HL-60 (cell line): ENCODE measurements around the gene ZNF341.

ENCODE experiments used
- CTCF ChIP-seq: IDR thresholded peaks from one replicate; pipeline ENCODE4 v1.5.1; 2011; ENCODE audit warnings: low read length, control low read depth, inconsistent platforms; ENCODE audit not compliant: insufficient read depth
- GABPA ChIP-seq: IDR thresholded peaks from 2 replicates; pipeline ENCODE4 v1.6.1; 2012; ENCODE audit warnings: low read depth
- POLR2AphosphoS5 ChIP-seq: IDR thresholded peaks from 2 replicates; pipeline ENCODE4 v1.6.1; 2012; ENCODE audit warnings: low read depth
- SPI1 ChIP-seq: IDR thresholded peaks from 2 replicates; pipeline ENCODE4 v1.6.1; 2012; ENCODE audit warnings: low read depth, mild to moderate bottlenecking, borderline replicate concordance

DNA sequence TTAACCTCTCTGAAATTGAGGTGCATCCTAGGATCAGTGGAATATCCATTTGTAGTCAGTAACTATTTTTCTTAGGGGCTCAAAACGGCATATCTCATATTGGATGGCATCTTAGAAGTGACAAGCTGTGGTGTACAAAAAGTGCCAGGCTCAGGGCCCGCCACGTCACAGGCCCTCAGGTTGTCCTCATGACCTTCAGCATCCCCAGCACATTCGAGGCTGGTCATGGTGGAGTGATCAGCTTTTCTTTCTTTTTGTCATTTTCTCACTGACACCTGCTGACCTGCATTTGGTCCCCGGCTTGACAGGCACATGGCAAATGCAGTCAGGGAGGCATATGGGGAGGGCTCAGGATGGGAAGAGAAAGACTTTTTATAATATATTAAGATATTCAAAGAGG lies 38.5 kb upstream of the ZNF341 start:
- TF ChIP-seq CTCF (no peak), GABPA (no peak), POLR2AphosphoS5 (no peak), SPI1 (no peak)
